Measurements from ENCODE around the gene FAM162B.
A peak's percentile ranks its signal among the peaks of the same experiment; 100 is the strongest.

Gene FAM162B

GRCh38 chr6:116764961-116765841, at the start of gene FAM162B:
TSS of gene FAM162B (minus strand) at chr6:116765719. CDS start at chr6:116765576, 143 bp downstream.
- Histone ChIP-seq H3K9me3 (ENCODE audit: control insufficient read depth in 5 of 5, low read length in 5 of 5) (no peaks in the 10 kb centered on the region), H3K27me3 (ENCODE audit: control insufficient read depth in 5 of 5, insufficient read depth in 4 of 5, low read length in 5 of 5) (peaks cover 4 to 23% (median 14%) of the 10 kb centered on the region in 5 donors), H3K36me3 (ENCODE audit: control insufficient read depth in 5 of 5, insufficient read depth in 5 of 5, low read length in 5 of 5) (no peaks in the 10 kb centered on the region), H3K4me3 (ENCODE audit: low read depth in 1 of 5, low read length in 5 of 5) (peak within 1 kb of the TSS; percentile 71 to 79 (median 75)), H3K4me1 (ENCODE audit: control insufficient read depth in 5 of 5, insufficient read depth in 5 of 5, low read length in 5 of 5) (peaks cover 0 to 20% (median 15%) of the 10 kb centered on the region in 5 donors), H3K27ac (ENCODE audit: low read depth, low read length) (no peak within 1 kb of the TSS), H3K9ac (ENCODE audit: low read length in 5 of 5) (peak within 1 kb of the TSS in 3 of 5 donors; percentile 45 to 59 (median 59))

GRCh38 chr6:116812051-116812650, 46.6 kb upstream of the FAM162B start:
- Histone ChIP-seq H3K27ac (ENCODE audit: low read depth, low read length) (no peak overlapping the region), H3K27me3 (ENCODE audit: control insufficient read depth in 5 of 5, insufficient read depth in 4 of 5, low read length in 5 of 5) (no peaks in the 10 kb centered on the region), H3K9me3 (ENCODE audit: control insufficient read depth in 5 of 5, low read length in 5 of 5) (peaks cover 3 to 11% (median 9%) of the 10 kb centered on the region in 5 donors), H3K4me3 (ENCODE audit: low read depth in 1 of 5, low read length in 5 of 5) (no peak overlapping the region), H3K4me1 (ENCODE audit: control insufficient read depth in 5 of 5, insufficient read depth in 5 of 5, low read length in 5 of 5) (no peaks in the 10 kb centered on the region), H3K36me3 (ENCODE audit: control insufficient read depth in 5 of 5, insufficient read depth in 5 of 5, low read length in 5 of 5) (no peaks in the 10 kb centered on the region), H3K9ac (ENCODE audit: low read length in 5 of 5) (no peak overlapping the region)

GRCh38 chr6:116801971-116802370, 36.5 kb upstream of the FAM162B start:
- Histone ChIP-seq H3K9me3 (ENCODE audit: control insufficient read depth in 5 of 5, low read length in 5 of 5) (no peaks in the 10 kb centered on the region), H3K9ac (ENCODE audit: low read length in 5 of 5) (no peak overlapping the region), H3K27me3 (ENCODE audit: control insufficient read depth in 5 of 5, insufficient read depth in 4 of 5, low read length in 5 of 5) (no peaks in the 10 kb centered on the region), H3K4me1 (ENCODE audit: control insufficient read depth in 5 of 5, insufficient read depth in 5 of 5, low read length in 5 of 5) (no peaks in the 10 kb centered on the region), H3K27ac (ENCODE audit: low read depth, low read length) (no peak overlapping the region), H3K36me3 (ENCODE audit: control insufficient read depth in 5 of 5, insufficient read depth in 5 of 5, low read length in 5 of 5) (no peaks in the 10 kb centered on the region), H3K4me3 (ENCODE audit: low read depth in 1 of 5, low read length in 5 of 5) (no peak overlapping the region)

- Histone ChIP-seq H3K9ac (ENCODE audit: low read length in 5 of 5) (no peak overlapping the region), H3K4me3 (ENCODE audit: low read depth in 1 of 5, low read length in 5 of 5) (no peak overlapping the region), H3K27ac (ENCODE audit: low read depth, low read length) (no peak overlapping the region), H3K36me3 (ENCODE audit: control insufficient read depth in 5 of 5, insufficient read depth in 5 of 5, low read length in 5 of 5) (no peaks in the 10 kb centered on the region), H3K27me3 (ENCODE audit: control insufficient read depth in 5 of 5, insufficient read depth in 4 of 5, low read length in 5 of 5) (no peaks in the 10 kb centered on the region), H3K4me1 (ENCODE audit: control insufficient read depth in 5 of 5, insufficient read depth in 5 of 5, low read length in 5 of 5) (no peaks in the 10 kb centered on the region), H3K9me3 (ENCODE audit: control insufficient read depth in 5 of 5, low read length in 5 of 5) (no peaks in the 10 kb centered on the region)
These were observed 34.4 kb upstream of the FAM162B start for GRCh38 chr6:116799945-116800344.

GRCh38 chr6:116797585-116797984, 32.1 kb upstream of the FAM162B start:
- Histone ChIP-seq H3K9ac (ENCODE audit: low read length in 5 of 5) (no peak overlapping the region), H3K36me3 (ENCODE audit: control insufficient read depth in 5 of 5, insufficient read depth in 5 of 5, low read length in 5 of 5) (no peaks in the 10 kb centered on the region), H3K4me3 (ENCODE audit: low read depth in 1 of 5, low read length in 5 of 5) (no peak overlapping the region)

GRCh38 chr6:116793224-116793623, 27.7 kb upstream of the FAM162B start:
- H3K4me3 ChIP-seq (ENCODE audit: low read depth in 1 of 5, low read length in 5 of 5): no peak overlapping the region
- H3K36me3 ChIP-seq (ENCODE audit: control insufficient read depth in 5 of 5, insufficient read depth in 5 of 5, low read length in 5 of 5): no peaks in the 10 kb centered on the region
- no peaks in the 10 kb centered on the region for H3K27me3 ChIP-seq (ENCODE audit: control insufficient read depth in 5 of 5, insufficient read depth in 4 of 5, low read length in 5 of 5)
- no peak overlapping the region for H3K27ac ChIP-seq (ENCODE audit: low read depth, low read length)
- H3K4me1 ChIP-seq (ENCODE audit: control insufficient read depth in 5 of 5, insufficient read depth in 5 of 5, low read length in 5 of 5): no peaks in the 10 kb centered on the region
- H3K9me3 ChIP-seq (ENCODE audit: control insufficient read depth in 5 of 5, low read length in 5 of 5): no peaks in the 10 kb centered on the region
- no peak overlapping the region for H3K9ac ChIP-seq (ENCODE audit: low read length in 5 of 5)

More at GRCh38 chr6:116797585-116797984, 32.1 kb upstream of the FAM162B start:
- Histone ChIP-seq H3K4me1 (ENCODE audit: control insufficient read depth in 5 of 5, insufficient read depth in 5 of 5, low read length in 5 of 5) (no peaks in the 10 kb centered on the region), H3K27me3 (ENCODE audit: control insufficient read depth in 5 of 5, insufficient read depth in 4 of 5, low read length in 5 of 5) (no peaks in the 10 kb centered on the region), H3K27ac (ENCODE audit: low read depth, low read length) (no peak overlapping the region), H3K9me3 (ENCODE audit: control insufficient read depth in 5 of 5, low read length in 5 of 5) (no peaks in the 10 kb centered on the region)

GRCh38 chr6:116783852-116784251, 18.3 kb upstream of the FAM162B start:
- Histone ChIP-seq H3K9ac (ENCODE audit: low read length in 5 of 5) (no peak overlapping the region), H3K36me3 (ENCODE audit: control insufficient read depth in 5 of 5, insufficient read depth in 5 of 5, low read length in 5 of 5) (no peaks in the 10 kb centered on the region), H3K27me3 (ENCODE audit: control insufficient read depth in 5 of 5, insufficient read depth in 4 of 5, low read length in 5 of 5) (no peaks in the 10 kb centered on the region), H3K27ac (ENCODE audit: low read depth, low read length) (no peak overlapping the region), H3K4me1 (ENCODE audit: control insufficient read depth in 5 of 5, insufficient read depth in 5 of 5, low read length in 5 of 5) (no peaks in the 10 kb centered on the region), H3K4me3 (ENCODE audit: low read depth in 1 of 5, low read length in 5 of 5) (no peak overlapping the region), H3K9me3 (ENCODE audit: control insufficient read depth in 5 of 5, low read length in 5 of 5) (no peaks in the 10 kb centered on the region)

- Histone ChIP-seq H3K4me1 (ENCODE audit: control insufficient read depth in 5 of 5, insufficient read depth in 5 of 5, low read length in 5 of 5) (no peaks in the 10 kb centered on the region), H3K9ac (ENCODE audit: low read length in 5 of 5) (no peak overlapping the region), H3K36me3 (ENCODE audit: control insufficient read depth in 5 of 5, insufficient read depth in 5 of 5, low read length in 5 of 5) (no peaks in the 10 kb centered on the region), H3K9me3 (ENCODE audit: control insufficient read depth in 5 of 5, low read length in 5 of 5) (no peaks in the 10 kb centered on the region), H3K27ac (ENCODE audit: low read depth, low read length) (no peak overlapping the region), H3K4me3 (ENCODE audit: low read depth in 1 of 5, low read length in 5 of 5) (peak overlapping the region in 1 of 5 donors; percentile 22), H3K27me3 (ENCODE audit: control insufficient read depth in 5 of 5, insufficient read depth in 4 of 5, low read length in 5 of 5) (no peaks in the 10 kb centered on the region)
These were observed 14.2 kb upstream of the FAM162B start for GRCh38 chr6:116779573-116780164.

- Histone ChIP-seq H3K9me3 (ENCODE audit: control insufficient read depth in 5 of 5, low read length in 5 of 5) (no peaks in the 10 kb centered on the region), H3K4me3 (ENCODE audit: low read depth in 1 of 5, low read length in 5 of 5) (no peak overlapping the region), H3K27ac (ENCODE audit: low read depth, low read length) (no peak overlapping the region), H3K27me3 (ENCODE audit: control insufficient read depth in 5 of 5, insufficient read depth in 4 of 5, low read length in 5 of 5) (no peaks in the 10 kb centered on the region), H3K9ac (ENCODE audit: low read length in 5 of 5) (no peak overlapping the region), H3K4me1 (ENCODE audit: control insufficient read depth in 5 of 5, insufficient read depth in 5 of 5, low read length in 5 of 5) (no peaks in the 10 kb centered on the region), H3K36me3 (ENCODE audit: control insufficient read depth in 5 of 5, insufficient read depth in 5 of 5, low read length in 5 of 5) (no peaks in the 10 kb centered on the region)
These were observed 8.4 kb upstream of the FAM162B start for GRCh38 chr6:116773886-116774285.

GRCh38 chr6:116772450-116772849, 6.9 kb upstream of the FAM162B start:
- H3K36me3 ChIP-seq (ENCODE audit: control insufficient read depth in 5 of 5, insufficient read depth in 5 of 5, low read length in 5 of 5): no peaks in the 10 kb centered on the region
- H3K4me1 ChIP-seq (ENCODE audit: control insufficient read depth in 5 of 5, insufficient read depth in 5 of 5, low read length in 5 of 5): peaks cover 0 to under 1% (median 0%) of the 10 kb centered on the region in 5 donors
- no peak overlapping the region for H3K27ac ChIP-seq (ENCODE audit: low read depth, low read length)
- H3K9ac ChIP-seq (ENCODE audit: low read length in 5 of 5): no peak overlapping the region
- H3K4me3 ChIP-seq (ENCODE audit: low read depth in 1 of 5, low read length in 5 of 5): no peak overlapping the region
- no peaks in the 10 kb centered on the region for H3K9me3 ChIP-seq (ENCODE audit: control insufficient read depth in 5 of 5, low read length in 5 of 5)
- H3K27me3 ChIP-seq (ENCODE audit: control insufficient read depth in 5 of 5, insufficient read depth in 4 of 5, low read length in 5 of 5): peaks cover 0 to 3% (median 0%) of the 10 kb centered on the region in 5 donors

Data from subcutaneous abdominal adipose tissue (tissue), 5 donors.